NB4 (cell line): Measurements from ENCODE around the gene BAIAP3.

ENCODE experiments used
- CTCF ChIP-seq: IDR thresholded peaks from one replicate; pipeline ENCODE4 v1.5.1; 2012; ENCODE audit warnings: low read depth, low read length
- POLR2A ChIP-seq: IDR thresholded peaks from 2 replicates; pipeline ENCODE4 v1.6.1; 2011; ENCODE audit warnings: mild to moderate bottlenecking; ENCODE audit not compliant: insufficient read length; ENCODE audit errors: extremely low read depth
- TF ChIP-seq, protein P1 (sequence below): IDR thresholded peaks from 2 replicates; pipeline ENCODE4 v1.6.1; 2011; ENCODE audit warnings: low read depth, low read length

DNA sequence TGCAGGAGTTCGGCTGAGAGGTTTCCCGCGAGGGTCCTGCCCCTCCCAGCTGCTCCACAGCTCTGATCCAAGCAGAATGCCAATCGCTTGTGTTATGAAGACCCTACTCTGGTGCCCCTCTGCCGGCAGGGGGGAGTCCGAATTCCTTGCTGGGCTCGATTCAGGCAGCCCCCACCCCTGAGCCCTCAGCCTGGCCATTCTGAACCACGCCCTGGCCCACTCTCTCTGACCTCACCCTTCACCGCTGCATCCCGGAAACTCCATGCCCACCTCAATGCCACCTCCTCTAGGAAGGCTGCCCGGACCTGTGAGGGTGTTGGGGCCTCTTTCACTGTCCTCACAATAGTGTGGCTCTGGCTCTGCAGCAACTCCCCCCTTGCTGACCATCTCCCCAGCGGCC lies 31.9 kb upstream of the BAIAP3 start:
- TF ChIP-seq, protein P1, sequence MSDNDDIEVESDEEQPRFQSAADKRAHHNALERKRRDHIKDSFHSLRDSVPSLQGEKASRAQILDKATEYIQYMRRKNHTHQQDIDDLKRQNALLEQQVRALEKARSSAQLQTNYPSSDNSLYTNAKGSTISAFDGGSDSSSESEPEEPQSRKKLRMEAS = no peak
- TF ChIP-seq CTCF (no peak), POLR2A (no peak)
